WERI-Rb-1 (cell line): ENCODE data around the gene ACTR1A.
"Not testable (repeated sequence)": the region's sequence is repeated elsewhere in the genome, so short reads cannot be mapped to it uniquely, and the experiment has no call there.

Experiments used
- DNase-seq: peaks from one replicate; pipeline ENCODE4 v3.0.0-alpha.2; 2020
- H3K27ac ChIP-seq: fragments of 250-450 bp; sonication (Bioruptor Pico); 2 replicates; pipeline ENCODE4 v1.5.1; 2020; ENCODE audit warnings: mild to moderate bottlenecking, moderate library complexity
- H3K27me3 ChIP-seq: fragments of 250-450 bp; sonication (Bioruptor Pico); 2 replicates; pipeline ENCODE4 v1.5.1; 2021; ENCODE audit warnings: mild to moderate bottlenecking, low read depth, moderate library complexity; ENCODE audit not compliant: insufficient read depth, severe bottlenecking
- H3K36me3 ChIP-seq: fragments of 250-450 bp; sonication (Bioruptor Pico); 2 replicates; pipeline ENCODE4 v1.5.1; 2020; ENCODE audit warnings: mild to moderate bottlenecking, moderate library complexity
- H3K4me3 ChIP-seq: 2 replicates; pipeline ENCODE4 v1.5.1; 2011; ENCODE audit warnings: low read depth, mild to moderate bottlenecking, control low read depth, low read length
- H3K9me3 ChIP-seq: fragments of 250-450 bp; sonication (Bioruptor Pico); 2 replicates; pipeline ENCODE4 v1.5.1; 2021; ENCODE audit warnings: mild to moderate bottlenecking, moderate library complexity; ENCODE audit not compliant: severe bottlenecking
- CTCF ChIP-seq: IDR thresholded peaks from 2 replicates; pipeline ENCODE4 v1.5.1; 2011; ENCODE audit warnings: low read depth, mild to moderate bottlenecking, control low read depth, inconsistent platforms, low read length

ACTR1A gene

GRCh38 chr10:102504976-102505300 is 2.4 kb upstream of the ACTR1A start:
- Histone ChIP-seq H3K9me3 (no peaks in the 10 kb centered on the region), H3K4me3 (peak overlapping the region; percentile 97), H3K27me3 (no peaks in the 10 kb centered on the region), H3K36me3 (peaks cover 33% of the 10 kb centered on the region), H3K27ac (no peak overlapping the region)
- no peak for DNase-seq
- no peak for TF ChIP-seq CTCF

GRCh38 chr10:102504179-102504975 is 1.9 kb upstream of the ACTR1A start:
- DNase-seq, result peak; percentile 36
- H3K27ac ChIP-seq, result peak overlapping the region; percentile 61
- H3K36me3 ChIP-seq, result peaks cover 30% of the 10 kb centered on the region
- TF ChIP-seq CTCF, result no peak
- no peaks in the 10 kb centered on the region for H3K27me3 ChIP-seq
- peak overlapping the region; percentile 97 for H3K4me3 ChIP-seq
- H3K9me3 ChIP-seq, result no peaks in the 10 kb centered on the region

- Histone ChIP-seq H3K4me3 (peak within 1 kb of the TSS; percentile 97), H3K9me3 (no peaks in the 10 kb centered on the region), H3K36me3 (peaks cover 25% of the 10 kb centered on the region), H3K27ac (peak within 1 kb of the TSS; percentile 61), H3K27me3 (no peaks in the 10 kb centered on the region)
- TF ChIP-seq CTCF, result peak; percentile 86
- peak; percentile 98 for DNase-seq
Observed at GRCh38 chr10:102503264-102504178, 1.0 kb upstream of the ACTR1A start, which contains the start of gene SUFU. Gene SUFU, plus strand, starts transcription at chr10:102503972. Its CDS starts 181 bp downstream, at chr10:102504153.

- H3K36me3 ChIP-seq, result peaks cover 22% of the 10 kb centered on the region
- no peak for TF ChIP-seq CTCF
- no peaks in the 10 kb centered on the region for H3K27me3 ChIP-seq
- peak overlapping the region; percentile 82 for H3K4me3 ChIP-seq
- no peaks in the 10 kb centered on the region for H3K9me3 ChIP-seq
- H3K27ac ChIP-seq, result peak overlapping the region; percentile 85
- DNase-seq, result peak; percentile 99
Observed at GRCh38 chr10:102502029-102502336, 529 bp downstream of the ACTR1A start.

- peak overlapping the region; percentile 31 for H3K27ac ChIP-seq
- no peak for DNase-seq
Observed at GRCh38 chr10:102501201-102502028, 1.1 kb downstream of the ACTR1A start.

GRCh38 chr10:102500686-102501085 is 1.8 kb downstream of the ACTR1A start:
- not testable (repeated sequence) for H3K4me3 ChIP-seq, H3K27ac ChIP-seq, H3K9me3 ChIP-seq, DNase-seq, H3K27me3 ChIP-seq
- H3K36me3 ChIP-seq, result peaks cover 20% of the 10 kb centered on the region

More at GRCh38 chr10:102501201-102502028, 1.1 kb downstream of the ACTR1A start:
- H3K9me3 ChIP-seq, result no peaks in the 10 kb centered on the region
- peaks cover 16% of the 10 kb centered on the region for H3K36me3 ChIP-seq
- H3K4me3 ChIP-seq, result peak overlapping the region; percentile 82
- no peaks in the 10 kb centered on the region for H3K27me3 ChIP-seq
- no peak for TF ChIP-seq CTCF
